ENCODE results near the gene ERC1.

ERC1 gene

DNA sequence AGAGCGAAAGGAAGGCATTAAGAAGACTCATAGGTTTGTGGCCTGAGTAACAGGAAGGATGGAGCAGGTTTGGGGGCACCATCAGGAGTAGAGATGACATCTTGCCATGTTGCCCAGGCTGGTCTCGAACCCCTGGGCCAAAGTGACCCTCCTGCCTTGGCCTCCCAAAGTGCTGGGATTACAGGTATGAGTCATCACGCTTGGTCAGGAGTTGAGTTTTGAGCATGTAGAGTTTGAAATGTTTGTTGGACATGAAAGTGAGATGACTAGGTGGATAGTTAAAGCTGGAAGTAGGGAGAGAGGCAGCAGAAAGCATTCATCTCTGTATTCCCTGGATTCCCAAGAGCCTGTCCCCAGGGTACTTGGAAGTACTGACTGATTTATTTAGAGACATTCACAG lies 112.6 kb downstream of the ERC1 start:
- DNase-seq (ENCODE audit: low read depth): no peak
- TF ChIP-seq, protein P1, sequence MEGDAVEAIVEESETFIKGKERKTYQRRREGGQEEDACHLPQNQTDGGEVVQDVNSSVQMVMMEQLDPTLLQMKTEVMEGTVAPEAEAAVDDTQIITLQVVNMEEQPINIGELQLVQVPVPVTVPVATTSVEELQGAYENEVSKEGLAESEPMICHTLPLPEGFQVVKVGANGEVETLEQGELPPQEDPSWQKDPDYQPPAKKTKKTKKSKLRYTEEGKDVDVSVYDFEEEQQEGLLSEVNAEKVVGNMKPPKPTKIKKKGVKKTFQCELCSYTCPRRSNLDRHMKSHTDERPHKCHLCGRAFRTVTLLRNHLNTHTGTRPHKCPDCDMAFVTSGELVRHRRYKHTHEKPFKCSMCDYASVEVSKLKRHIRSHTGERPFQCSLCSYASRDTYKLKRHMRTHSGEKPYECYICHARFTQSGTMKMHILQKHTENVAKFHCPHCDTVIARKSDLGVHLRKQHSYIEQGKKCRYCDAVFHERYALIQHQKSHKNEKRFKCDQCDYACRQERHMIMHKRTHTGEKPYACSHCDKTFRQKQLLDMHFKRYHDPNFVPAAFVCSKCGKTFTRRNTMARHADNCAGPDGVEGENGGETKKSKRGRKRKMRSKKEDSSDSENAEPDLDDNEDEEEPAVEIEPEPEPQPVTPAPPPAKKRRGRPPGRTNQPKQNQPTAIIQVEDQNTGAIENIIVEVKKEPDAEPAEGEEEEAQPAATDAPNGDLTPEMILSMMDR (IDR thresholded peaks at IDR 0.05; ENCODE audit: low read depth, low read length, missing control alignments): no peak
- in situ Hi-C loops (cut with HindIII; ENCODE audit: low sequenced_read_pairs): no loop called here
- no peak overlapping the region for H3K4me3 ChIP-seq (ENCODE audit: low read depth, low read length)

DNA sequence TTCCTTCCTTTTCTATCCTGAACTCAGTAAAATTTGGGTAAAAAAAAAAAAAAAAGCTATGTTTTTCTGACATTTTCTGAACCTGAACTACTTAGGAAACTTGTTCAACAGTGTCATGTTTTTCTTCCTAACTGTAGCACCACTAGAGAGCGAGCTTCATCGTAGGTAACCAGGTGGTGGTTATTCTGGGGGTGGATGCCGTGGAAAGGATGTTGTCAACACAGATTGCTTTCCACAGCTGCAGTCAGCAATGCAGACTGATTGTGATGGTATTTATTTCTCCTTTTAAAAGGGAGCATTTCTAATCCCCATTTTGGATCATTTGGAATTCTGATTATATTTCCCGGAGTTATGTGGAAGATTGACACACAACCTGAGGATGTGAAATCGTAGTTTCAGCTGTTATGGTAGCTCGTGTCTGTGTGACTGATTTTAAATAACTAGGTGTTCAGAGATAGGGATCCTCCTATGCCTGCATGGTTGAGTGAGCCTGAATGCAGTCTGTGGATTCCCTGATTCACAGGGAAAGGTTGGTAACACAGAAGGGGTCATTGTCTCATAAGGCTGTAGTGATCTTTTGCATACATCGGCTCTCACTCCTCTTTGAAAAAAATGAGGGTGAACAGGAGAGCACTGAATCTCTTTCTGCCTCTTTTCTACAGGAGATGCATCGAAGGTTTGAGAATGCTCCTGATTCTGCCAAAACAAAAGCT lies 113.2 kb downstream of the ERC1 start:
- in situ Hi-C loops (cut with HindIII; ENCODE audit: low sequenced_read_pairs): no loop called here
- TF ChIP-seq, protein P1 (IDR thresholded peaks at IDR 0.05; ENCODE audit: low read depth, low read length, missing control alignments): no peak
- no peak for DNase-seq (ENCODE audit: low read depth)
- no peak overlapping the region for H3K4me3 ChIP-seq (ENCODE audit: low read depth, low read length)

DNA sequence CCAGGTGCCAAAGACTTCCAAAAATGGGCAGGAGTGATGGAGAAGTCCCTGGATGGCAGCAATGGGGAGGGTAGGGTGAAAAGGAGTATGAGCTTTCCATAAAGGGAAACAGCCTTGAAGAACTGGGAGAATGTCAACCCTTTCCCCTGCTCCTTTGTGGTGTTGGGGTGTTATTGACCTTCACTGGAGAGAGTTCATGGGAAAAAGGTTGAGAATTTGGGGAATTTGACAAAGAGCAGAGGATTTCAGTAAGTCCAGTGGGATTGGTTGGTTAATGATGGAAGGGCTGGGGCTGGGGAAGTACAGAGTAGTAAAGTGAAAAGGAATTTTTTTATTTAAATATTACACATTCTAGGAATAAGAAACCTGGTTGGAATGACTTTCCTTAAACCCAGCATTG lies 116.6 kb downstream of the ERC1 start:
- H3K4me3 ChIP-seq (ENCODE audit: low read depth, low read length): no peak overlapping the region
- in situ Hi-C loops (cut with HindIII; ENCODE audit: low sequenced_read_pairs): no loop called here
- TF ChIP-seq, protein P1 (IDR thresholded peaks at IDR 0.05; ENCODE audit: low read depth, low read length, missing control alignments): no peak
- no peak for DNase-seq (ENCODE audit: low read depth)

DNA sequence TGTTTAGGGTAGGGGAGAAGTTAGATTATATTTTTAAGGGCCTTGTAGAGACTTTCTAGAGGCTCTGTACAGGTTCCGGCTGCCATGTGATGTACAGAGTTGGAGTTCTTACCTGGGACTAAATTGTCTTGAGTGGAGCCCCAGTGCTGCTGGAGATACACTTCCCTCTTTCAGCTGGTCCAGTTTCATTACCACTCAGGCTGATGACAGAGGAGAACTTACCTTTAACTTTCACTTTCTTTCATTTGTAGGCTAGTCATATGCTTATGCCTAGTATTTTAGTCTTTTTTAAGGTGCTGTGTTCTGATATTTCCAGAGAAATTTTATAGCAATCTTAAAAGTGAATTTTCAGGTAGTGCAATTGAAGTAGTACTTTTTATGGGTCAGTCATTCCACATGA lies 117.3 kb downstream of the ERC1 start:
- TF ChIP-seq, protein P1 (IDR thresholded peaks at IDR 0.05; ENCODE audit: low read depth, low read length, missing control alignments): no peak
- no peak overlapping the region for H3K4me3 ChIP-seq (ENCODE audit: low read depth, low read length)
- in situ Hi-C loops (cut with HindIII; ENCODE audit: low sequenced_read_pairs): no loop called here
- no peak for DNase-seq (ENCODE audit: low read depth)

DNA sequence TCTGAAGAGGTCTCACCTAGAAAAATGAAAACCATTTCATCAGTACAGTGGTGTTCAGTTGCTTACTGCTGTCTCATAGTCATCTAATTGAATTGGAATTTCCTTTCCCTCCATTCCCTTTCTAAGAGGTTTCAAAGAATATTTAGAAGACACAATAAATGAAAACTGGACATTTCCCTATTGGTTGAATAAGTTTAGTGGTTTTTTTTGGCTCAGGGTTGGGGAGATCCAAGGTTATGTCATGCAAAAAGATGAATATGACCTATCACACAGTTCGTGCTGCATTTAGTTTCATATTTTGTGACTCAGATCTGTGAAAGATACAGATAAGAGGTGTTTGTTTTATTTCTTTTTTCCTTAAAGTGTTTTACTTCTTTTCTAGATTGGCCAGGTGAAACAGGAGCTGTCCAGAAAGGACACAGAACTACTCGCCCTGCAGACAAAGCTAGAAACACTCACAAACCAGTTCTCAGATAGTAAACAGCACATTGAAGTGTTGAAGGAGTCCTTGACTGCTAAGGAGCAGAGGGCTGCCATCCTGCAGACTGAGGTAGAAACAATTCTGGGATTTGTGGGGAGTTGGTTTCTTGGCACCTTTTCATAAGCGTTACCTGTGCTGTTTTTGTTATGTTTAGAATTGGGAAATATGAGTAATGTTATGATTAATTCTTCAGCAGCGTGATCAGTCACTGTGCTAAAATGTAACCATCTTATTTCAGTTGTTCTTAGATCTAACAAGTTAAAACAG lies 124.6 kb downstream of the ERC1 start:
- in situ Hi-C loops (cut with HindIII; ENCODE audit: low sequenced_read_pairs): no loop called here
- no peak overlapping the region for H3K4me3 ChIP-seq (ENCODE audit: low read depth, low read length)
- peak; percentile 12 for DNase-seq (ENCODE audit: low read depth)
- TF ChIP-seq, protein P1 (IDR thresholded peaks at IDR 0.05; ENCODE audit: low read depth, low read length, missing control alignments): no peak

DNA sequence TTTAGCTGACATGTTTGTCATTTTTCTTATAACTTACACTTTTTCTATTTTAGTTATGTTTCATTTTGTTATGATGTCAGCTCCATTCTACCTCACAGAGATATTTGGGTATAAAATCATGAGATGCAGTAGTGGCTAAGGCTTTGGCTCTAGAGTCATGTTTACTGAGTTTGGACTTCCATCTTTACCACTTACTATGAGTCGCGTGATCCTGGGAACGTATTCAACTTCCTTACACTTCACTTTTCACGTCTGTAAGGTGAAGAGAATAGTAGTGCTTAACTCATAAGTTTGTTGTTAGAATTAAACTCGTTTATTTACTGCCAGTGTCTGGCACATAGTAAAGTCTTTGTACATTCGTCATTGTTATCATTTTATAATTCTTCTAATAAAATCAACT lies 126.3 kb downstream of the ERC1 start:
- in situ Hi-C loops (cut with HindIII; ENCODE audit: low sequenced_read_pairs): no loop called here
- peak; percentile 22 for DNase-seq (ENCODE audit: low read depth)
- TF ChIP-seq, protein P1 (IDR thresholded peaks at IDR 0.05; ENCODE audit: low read depth, low read length, missing control alignments): no peak
- H3K4me3 ChIP-seq (ENCODE audit: low read depth, low read length): no peak overlapping the region

Measured in astrocyte of the cerebellum (primary cell).